ENCODE results near the gene LRRC7.

The LRRC7 gene

DNA sequence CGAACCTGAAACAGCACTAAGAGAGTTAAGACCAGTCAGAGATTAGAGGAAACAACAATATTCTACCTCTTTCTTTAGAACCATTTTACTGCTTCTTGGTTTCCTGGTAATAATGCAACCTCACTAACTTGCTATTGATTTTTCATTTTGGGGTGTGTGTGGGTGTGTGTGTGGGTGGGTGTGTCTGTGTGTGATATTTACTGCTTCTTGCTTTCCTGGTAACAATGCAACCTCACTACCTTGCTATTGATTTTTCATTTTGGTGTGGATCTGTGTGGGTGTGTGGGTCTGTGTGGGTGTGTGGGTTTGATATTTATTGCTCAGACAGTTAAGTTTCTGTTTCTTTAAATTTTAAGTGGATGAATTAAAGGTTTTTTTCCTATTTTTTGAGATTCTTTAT is 208.8 kb downstream of the LRRC7 start:
- DNase-seq (ENCODE audit: low read depth), result no peak

DNA sequence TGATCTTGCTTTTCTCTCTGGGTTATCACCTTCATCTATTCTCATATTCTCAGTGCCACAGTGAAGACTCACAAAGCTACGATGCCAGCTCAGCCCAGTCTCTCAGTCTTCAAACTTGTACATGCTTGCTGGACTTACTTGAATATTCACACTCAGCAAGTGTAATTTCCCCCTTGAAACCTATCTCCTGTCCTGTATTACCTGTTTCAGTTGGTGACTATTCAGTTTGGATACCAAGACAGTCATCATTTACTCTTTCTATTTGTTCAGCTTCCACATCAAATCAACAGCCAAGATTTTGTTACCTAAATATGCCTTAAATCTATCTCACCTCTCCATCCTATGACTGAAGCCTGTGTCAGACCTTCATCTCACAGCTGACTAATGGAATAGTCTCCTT is 209.7 kb downstream of the LRRC7 start:
- no peak for DNase-seq (ENCODE audit: low read depth)

DNA sequence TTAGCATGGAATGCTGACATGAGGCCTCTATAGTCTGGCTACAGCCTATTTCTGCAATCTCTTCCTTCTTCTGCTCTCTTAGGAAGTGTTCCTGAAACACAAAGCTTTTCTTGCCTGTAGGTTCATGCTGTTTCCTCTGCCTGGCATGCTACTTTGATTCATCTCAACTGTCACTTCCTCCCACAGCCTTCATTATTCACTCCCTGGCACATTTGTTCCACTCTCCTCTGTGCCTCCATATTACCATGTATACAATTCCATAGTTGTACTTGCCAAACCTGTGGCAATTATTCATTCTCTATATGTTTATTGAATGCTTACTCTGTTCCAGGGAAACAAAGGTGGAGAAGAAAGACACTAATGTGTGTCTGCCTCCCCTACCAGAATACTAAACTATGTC is 210.2 kb downstream of the LRRC7 start:
- no peak for DNase-seq (ENCODE audit: low read depth)

DNA sequence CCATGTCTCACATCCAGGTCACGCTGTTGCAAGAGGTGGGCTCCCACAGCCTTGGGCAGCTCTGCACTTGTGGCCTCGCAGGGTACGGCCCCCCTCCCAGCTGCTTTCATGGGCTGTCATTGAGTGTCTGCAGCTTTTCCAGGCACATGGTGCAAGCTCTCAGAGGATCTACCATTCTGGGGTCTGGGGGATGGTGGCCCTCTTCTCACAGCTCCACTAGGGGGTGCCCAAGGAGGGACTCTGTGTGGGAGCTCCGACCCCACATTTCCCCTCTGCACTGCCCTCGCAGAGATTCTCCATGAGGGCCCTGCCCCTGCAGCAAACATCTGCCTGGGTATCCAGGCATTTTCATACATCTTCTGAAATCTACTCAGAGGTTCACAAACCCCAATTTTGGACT is 219.4 kb downstream of the LRRC7 start:
- no peak for DNase-seq (ENCODE audit: low read depth)

DNA sequence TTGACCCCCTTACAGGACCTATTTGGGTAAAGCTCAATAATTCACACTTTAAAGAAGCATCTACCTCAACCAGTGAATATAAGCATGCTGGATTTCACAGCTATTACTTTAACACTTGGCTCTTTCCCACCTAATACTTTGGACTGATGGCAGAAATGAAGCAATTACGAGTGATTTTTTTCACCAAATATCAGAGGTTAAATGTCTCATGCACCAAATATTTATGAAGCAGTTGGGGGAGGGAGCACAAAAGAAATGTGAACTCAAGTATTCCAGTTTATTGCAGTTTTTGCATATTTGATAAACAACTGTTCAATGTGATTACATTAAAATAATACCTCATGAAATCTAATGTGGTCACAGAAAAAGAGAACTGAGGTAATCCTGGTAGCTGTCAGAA is 223.6 kb downstream of the LRRC7 start:
- DNase-seq (ENCODE audit: low read depth), result peak; percentile 0

DNA sequence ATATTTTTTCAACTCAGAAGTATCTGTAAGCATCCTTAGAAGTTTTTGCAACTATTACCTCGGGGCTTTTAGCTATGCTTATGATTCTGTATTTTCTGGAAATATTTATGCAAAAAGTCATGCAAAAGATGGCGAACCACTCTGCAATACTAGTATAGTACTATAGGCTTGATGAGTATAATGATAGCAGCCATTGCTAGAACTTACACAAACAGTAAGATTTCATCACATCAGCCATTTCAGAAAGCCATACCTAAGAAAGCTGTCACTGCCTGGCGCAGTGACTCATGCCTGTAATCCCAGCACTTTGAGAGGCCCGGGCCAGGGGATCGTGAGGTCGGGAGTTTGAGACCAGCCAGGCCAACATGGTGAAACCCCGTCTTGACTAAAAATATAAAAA is 227.1 kb downstream of the LRRC7 start:
- DNase-seq (ENCODE audit: low read depth), result no peak

DNA sequence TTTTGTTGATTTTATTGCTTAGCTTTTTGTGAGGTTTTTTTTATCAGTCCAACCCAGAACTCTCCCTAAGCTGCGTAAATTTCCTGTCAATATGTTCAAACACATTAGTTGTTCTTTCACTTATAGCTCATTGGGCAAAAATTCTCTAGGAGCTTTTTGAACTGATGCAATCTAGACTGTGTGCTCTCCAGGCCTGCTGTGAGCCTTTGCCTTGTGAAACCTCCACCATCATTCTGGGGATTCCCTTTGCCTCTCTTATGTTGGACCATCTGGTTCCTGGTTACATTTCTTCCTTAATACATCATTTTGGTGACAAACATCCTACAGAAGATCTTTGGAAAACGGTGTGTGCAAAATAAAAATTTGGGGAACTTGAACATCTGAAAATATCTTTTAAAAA is 247.2 kb downstream of the LRRC7 start:
- no peak for DNase-seq (ENCODE audit: low read depth)

DNA sequence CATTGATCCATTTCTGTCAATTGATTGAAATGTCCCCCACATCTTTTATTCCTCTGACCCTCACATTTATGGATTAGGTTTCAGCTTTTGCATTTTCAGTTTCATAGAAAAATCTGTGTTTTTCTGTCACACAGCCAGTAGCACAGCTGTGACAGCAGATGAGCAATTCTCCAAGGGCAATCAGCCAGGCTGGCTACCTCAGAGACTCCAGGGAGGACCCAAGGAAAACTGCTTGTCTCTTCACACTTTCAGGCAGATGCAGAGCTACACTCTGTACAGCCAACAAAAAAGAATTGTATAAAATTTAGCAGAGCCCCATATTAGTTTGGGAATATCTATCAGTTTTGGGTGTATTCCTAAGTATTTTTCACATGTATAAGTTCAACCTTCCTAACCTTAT is 257.2 kb downstream of the LRRC7 start:
- peak; percentile 1 for DNase-seq (ENCODE audit: low read depth)

DNA sequence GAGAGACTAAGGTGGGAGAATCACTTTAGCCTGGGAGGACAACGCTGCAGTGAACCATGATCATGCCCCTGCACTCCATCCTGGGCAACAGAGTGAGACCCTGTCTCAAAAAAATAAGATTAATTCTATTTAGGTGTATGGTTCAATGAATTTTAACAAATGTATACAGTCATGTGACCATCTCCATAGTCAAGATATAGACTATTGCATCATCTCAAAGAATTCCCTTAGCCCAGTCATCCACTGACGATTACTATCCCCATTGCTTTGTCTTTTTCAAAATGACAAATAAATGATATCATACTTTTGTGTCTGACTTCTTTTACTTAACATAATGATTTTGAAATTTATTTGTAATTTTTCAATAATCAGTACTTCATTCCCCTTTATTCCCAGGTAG is 260.0 kb downstream of the LRRC7 start:
- no peak for DNase-seq (ENCODE audit: low read depth)

DNA sequence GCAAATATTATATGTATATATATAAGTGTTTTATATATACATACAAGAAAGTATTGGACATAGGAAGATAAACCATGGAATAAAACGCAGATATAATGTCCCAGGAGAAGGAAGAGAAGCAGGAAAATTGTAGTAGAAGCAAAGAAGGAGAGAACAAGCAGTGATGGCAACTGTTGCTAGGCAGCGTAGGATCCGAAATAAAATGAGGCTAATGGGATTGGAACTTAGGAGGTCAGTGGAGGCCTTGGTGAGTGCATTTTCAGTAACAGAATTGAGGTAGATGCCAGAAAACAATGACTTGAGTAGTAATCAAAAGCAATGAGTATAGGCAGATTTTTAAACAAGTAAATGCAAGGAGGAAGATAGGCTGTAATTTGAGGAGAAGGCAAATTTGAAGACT is 265.8 kb downstream of the LRRC7 start:
- DNase-seq (ENCODE audit: low read depth), result no peak

DNA sequence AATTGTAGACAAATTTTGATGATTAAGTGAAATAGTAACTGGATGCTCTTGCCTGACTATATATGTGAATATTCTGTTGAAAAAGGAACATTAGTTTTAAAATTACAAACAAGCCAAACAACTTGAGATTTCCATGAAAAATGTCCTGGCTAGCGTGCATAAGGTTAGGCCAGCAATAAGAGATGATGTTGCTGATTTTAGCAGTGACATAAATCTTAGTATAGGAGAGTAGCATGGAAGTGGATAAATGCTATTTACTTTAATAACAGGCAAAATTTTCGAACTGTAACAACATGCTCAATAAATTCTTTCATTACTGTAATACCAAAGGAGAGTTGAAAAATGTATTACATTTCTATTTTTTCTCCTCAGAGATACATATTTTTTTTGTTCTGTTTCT is 266.6 kb downstream of the LRRC7 start:
- DNase-seq (ENCODE audit: low read depth), result no peak

DNA sequence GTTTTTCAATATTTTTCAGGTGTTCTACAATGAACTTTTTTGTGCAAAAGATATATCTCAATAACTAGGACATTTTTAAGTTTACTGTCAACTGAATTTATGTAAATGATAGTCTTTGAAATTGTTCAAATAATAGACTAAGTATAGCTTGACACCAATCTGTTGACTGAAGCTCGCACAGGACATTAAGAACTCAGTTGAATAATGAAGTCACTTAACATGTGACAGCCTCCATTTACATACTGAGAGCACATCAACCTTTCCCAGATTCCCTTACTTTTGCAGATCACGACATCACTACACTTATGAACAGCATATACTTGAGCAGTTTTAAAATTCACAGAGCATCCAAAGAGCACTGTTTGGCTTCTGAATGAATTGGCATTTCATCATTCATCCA is 268.2 kb downstream of the LRRC7 start:
- no peak for DNase-seq (ENCODE audit: low read depth)

DNA sequence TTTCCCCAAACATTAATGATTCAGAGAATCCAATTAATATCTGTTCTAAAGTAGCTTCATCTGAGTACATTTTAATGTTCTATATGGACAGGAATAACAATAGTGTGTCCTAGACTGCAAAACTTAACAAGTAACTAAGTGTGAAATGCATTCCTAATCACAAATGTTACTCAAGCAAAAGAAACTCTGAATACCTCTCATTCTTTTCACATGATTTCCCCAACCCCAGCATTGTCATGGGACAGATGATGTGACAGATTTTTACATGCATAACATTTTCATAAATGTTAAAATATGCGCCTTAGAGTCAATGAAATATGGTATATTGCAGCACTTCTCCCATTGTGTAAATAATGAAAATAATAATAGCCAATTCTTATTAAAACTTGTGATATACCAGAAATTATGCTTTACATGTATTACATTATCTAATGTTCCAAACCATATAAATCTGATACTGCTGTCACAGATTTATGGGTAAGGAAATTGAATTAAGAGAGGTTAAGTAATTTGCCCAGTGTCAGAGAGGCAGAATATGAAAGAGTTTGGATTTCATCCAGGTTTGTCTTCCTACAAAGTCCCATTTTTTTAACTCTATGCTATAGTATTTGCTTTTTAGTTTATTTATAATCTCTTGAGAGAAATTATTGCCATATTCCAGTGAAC is 269.4 kb downstream of the LRRC7 start:
- no peak for DNase-seq (ENCODE audit: low read depth)

DNA sequence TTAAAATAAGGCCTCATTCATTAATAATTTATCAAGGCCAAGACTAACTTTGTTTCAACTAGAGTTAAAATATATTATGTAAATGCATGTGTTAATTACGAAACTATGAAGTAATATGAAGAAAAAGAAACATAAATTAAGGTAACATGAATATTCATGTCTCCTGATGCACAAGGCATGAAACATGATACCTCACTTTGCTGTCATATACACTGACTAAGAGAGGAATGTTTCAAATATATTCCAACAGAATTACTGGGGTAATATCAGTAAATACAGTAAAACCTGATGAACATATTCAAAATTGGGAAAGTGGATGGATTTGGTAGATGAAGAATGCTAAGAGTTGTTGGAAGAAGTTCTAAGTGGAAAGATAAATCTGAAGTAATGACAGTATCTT is 274.6 kb downstream of the LRRC7 start:
- no peak for DNase-seq (ENCODE audit: low read depth)

DNA sequence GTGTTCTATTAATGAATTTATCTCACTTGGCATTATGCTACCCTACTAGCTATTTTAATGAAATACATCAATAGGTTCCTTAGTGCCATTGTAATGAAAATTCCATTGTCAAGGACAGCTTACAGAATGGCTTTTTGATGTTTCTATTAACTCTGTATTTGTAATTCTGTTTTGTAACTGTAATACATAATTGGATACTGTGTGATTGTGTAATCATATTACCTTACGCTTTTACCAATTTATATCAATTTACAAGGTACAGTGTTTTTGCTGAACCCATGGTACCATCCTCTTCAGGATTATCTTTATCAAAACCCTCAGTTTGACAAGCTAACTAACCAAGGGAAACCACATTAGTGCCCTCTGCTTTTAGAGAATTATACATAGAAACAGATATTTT is 277.9 kb downstream of the LRRC7 start:
- DNase-seq (ENCODE audit: low read depth), result no peak

DNA sequence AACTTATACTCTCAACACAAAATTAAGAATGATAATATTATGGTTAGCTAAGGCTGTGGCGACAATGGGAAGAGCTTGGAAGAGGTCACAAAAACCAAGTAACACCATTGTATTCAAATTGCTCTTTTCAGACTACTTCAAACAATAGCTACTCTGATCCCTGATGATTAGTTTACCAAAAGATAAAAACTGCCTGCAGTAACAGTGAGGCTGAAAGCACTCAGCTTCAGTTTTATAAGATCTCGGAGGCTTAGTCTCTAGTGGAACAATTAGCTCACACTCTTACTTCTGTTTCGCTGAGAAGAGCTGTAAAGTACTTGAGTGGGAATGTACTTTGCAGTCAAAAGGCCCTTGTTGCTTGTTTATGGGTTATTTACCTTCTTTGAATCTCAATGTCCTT is 278.5 kb downstream of the LRRC7 start:
- no peak for DNase-seq (ENCODE audit: low read depth)

DNA sequence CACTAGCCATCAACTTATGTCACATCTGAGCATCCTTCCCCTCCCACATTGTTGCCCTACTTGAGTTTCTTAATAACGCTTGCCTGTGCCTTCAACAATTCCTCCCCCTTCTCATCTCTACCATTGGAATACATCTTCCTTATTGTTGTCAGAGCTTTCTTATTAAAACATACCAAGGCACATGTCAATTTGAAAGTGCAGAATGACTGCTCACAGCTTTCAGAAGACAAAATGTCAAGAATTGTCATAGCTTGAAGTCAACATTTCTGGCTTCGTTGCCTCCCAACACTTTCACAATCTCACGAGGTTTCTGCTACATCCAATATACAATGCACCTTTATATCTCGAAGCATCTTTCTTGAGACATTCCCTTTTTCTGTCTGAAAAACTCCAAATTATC is 279.9 kb downstream of the LRRC7 start:
- no peak for DNase-seq (ENCODE audit: low read depth)

DNA sequence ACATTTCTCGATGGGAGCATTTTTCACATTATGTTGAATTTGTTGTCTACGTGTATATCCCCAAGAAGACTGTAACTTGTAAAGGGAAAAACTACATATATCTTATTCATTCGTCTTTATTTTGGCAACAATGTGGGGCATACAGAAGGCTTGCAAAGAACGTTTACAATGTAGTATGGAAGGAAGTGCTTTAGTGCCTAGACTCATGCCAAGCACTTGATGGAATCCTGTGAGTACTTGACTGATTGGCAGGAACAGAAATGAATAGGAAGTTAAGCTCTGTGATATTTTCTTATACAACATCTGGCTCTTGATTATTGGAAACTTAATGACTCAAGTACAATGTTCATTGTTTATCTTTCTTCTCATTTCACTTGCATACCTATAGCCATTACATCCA is 284.4 kb downstream of the LRRC7 start:
- DNase-seq (ENCODE audit: low read depth), result no peak

DNA sequence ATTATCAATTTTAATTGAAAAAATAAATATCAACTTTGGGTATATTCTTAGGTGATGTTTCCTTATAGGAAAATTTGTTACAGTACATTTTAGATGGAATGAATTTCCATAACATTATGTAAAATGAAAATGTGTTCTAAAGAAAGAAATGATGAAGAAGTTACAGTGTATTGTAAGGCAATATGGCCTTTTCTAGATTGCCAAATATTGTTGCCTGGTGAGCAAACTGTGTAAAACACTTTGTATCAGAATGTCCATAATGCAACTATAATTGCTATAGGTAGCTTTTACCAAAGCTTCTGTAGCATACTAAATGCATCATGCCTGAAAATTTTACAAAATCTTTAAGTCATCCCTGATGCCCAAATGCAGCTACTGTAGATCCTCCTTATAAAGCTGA is 285.0 kb downstream of the LRRC7 start:
- no peak for DNase-seq (ENCODE audit: low read depth)

DNA sequence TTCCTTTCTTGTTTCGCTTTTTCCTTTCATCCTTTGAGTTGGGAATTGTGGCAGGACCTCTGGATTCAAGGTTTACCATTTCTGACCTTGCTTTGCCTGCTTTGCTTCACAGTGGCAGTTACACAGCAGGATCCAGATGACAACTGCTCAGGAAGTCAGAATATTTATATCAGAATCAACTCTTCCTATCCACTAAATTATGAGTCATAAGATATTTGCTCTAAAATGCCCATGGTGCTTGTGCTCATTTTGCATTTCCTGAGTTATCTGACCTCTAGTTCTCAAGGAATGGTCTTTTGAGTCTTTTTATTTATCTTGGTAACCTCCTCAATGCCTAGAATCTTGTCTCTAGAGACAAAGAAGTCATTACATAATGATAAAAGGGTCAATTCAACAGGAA is 290.8 kb downstream of the LRRC7 start:
- DNase-seq (ENCODE audit: low read depth), result no peak

DNA sequence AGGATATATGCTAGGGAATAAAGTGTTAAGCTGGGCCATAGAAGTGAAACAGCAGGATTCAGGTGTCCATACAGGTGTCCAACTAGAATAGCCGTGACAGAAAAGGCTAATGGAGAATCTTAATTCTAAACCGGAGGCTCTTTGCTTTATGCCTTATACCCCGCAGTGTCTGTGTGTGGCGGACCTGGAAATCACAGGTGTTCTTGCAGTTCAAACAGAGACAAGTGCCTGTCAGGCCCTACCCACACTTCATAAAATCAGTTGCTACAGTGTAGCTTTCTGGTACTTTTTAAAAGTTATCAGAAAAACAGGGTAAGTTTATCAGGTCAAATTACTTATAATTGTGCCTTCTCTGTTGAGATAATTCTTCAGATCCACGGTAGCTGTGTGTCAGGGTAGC is 293.9 kb downstream of the LRRC7 start:
- no peak for DNase-seq (ENCODE audit: low read depth)

DNA sequence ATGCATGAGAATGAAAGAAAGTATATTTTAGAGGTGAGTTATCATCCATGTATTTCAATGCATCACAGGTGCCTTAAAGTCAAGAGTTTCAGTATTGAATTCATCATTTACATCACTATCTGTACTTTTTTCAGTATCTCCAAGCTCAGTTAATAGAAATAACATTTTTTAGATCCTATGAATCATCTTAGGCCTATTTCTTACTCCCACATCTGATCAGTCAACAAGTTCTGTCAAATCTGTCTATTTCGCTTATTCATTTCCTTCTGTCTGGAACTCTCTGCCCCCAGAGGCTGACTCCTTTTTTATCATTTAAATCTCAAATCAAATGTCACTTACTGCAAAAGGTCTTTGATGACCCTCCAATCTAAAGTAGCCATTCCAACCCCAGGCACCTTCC is 295.2 kb downstream of the LRRC7 start:
- DNase-seq (ENCODE audit: low read depth), result no peak

DNA sequence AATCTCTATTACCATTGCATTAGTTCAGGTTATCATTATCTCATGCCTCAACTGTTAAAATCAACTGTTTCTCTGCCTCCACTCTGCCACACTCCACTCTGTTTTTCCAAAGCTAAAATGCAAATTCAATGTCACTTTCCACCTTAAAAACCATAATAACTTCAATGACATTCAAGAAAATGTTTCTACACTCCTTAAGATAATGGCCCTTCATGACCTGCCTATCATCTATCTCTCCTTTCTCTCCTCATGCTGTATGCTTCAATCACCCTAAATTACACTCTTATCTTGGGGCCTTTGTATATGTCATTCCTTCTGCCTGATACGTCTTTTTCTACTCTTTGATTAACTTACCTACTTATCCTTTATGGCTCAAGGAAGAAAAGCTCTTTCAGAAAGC is 296.0 kb downstream of the LRRC7 start:
- DNase-seq (ENCODE audit: low read depth), result no peak

DNA sequence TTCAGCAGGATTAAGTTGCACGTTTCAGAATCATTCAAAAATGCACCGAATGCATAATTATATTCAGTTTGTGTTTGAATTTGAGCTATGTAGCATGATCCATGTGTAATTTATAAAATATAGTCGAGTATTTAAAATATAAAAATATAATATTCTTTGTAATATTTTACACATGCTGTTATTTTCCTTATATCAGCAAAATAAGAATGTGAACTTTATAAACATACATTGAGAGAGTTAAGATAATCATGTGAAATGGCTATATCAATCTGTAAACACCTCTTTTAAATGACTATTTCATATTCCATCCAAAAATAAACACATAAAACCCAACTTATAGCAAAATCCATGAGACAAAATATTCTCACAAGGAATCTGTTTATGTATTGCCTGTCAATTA is 303.7 kb downstream of the LRRC7 start:
- DNase-seq (ENCODE audit: low read depth), result no peak

DNA sequence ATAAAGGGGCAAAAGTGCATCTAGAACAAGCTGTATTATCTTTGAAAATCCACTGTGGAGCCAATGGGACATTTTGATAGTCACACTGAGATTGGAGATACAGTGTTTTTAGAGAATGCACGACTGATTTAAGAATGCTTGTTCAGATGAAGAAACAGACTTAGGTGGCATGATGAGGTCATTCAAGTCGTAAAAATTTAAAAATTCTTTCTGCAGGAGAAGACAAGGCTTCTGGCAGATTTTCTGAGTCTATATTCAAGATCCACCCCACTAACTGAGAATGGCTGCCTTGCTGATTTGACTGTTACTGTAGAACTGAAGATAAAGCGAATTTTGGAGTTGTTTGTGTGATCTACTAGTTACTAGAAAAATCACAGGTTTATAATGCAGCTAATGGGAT is 310.6 kb downstream of the LRRC7 start:
- no peak for DNase-seq (ENCODE audit: low read depth)

Measured in EH (cell line).